ENCODE results near the gene BAIAP3.

The BAIAP3 gene

GRCh38 chr16:1330260-1330914 lies 3.1 kb upstream of the BAIAP3 start:
- H3K4me3 ChIP-seq (IDR thresholded peaks at IDR 0.05; ENCODE audit: insufficient read depth, low read depth, low read length) = no peak overlapping the region
- H3K36me3 ChIP-seq (ENCODE audit: insufficient read depth) = no peaks in the 10 kb centered on the region
- no peak overlapping the region for H2AFZ ChIP-seq (ENCODE audit: low read depth)
- H3K79me2 ChIP-seq (ENCODE audit: insufficient read depth, low read depth) = no peaks in the 10 kb centered on the region
- peaks cover 25% of the 10 kb centered on the region for H3K4me1 ChIP-seq (ENCODE audit: low read depth, poor library complexity, severe bottlenecking)
- H3K4me2 ChIP-seq = no peak overlapping the region
- no peak overlapping the region for H3K27ac ChIP-seq
- no peak overlapping the region for H3K9ac ChIP-seq
- no peaks in the 10 kb centered on the region for H4K20me1 ChIP-seq (ENCODE audit: insufficient read depth)
- peak; percentile 75 for TF ChIP-seq CTCF (conservative IDR thresholded peaks at IDR 0.05; ENCODE audit: low read depth, low read length)
- H3K27me3 ChIP-seq (ENCODE audit: insufficient read depth, low read depth) = peaks cover 28% of the 10 kb centered on the region

- no peak for TF ChIP-seq CTCF (conservative IDR thresholded peaks at IDR 0.05; ENCODE audit: low read depth, low read length)
- Histone ChIP-seq H3K9ac (peak overlapping the region; percentile 80), H3K27ac (peak overlapping the region; percentile 82), H3K79me2 (ENCODE audit: insufficient read depth, low read depth) (no peaks in the 10 kb centered on the region), H3K4me1 (ENCODE audit: low read depth, poor library complexity, severe bottlenecking) (peaks cover 25% of the 10 kb centered on the region), H3K36me3 (ENCODE audit: insufficient read depth) (no peaks in the 10 kb centered on the region), H3K4me2 (peak overlapping the region; percentile 100), H2AFZ (ENCODE audit: low read depth) (peak overlapping the region; percentile 71; the same call in 1 of the 2 replicates), H3K4me3 (IDR thresholded peaks at IDR 0.05; ENCODE audit: insufficient read depth, low read depth, low read length) (peak overlapping the region; percentile 51), H4K20me1 (ENCODE audit: insufficient read depth) (no peaks in the 10 kb centered on the region), H3K27me3 (ENCODE audit: insufficient read depth, low read depth) (peaks cover 35% of the 10 kb centered on the region)
Measured at GRCh38 chr16:1330931-1331711, 2.3 kb upstream of the BAIAP3 start.

- H3K79me2 ChIP-seq (ENCODE audit: insufficient read depth, low read depth) = no peaks in the 10 kb centered on the region
- no peaks in the 10 kb centered on the region for H4K20me1 ChIP-seq (ENCODE audit: insufficient read depth)
- peak overlapping the region; percentile 82 for H3K27ac ChIP-seq
- H3K36me3 ChIP-seq (ENCODE audit: insufficient read depth) = no peaks in the 10 kb centered on the region
- peak overlapping the region; percentile 100 for H3K4me2 ChIP-seq
- H3K27me3 ChIP-seq (ENCODE audit: insufficient read depth, low read depth) = peaks cover 43% of the 10 kb centered on the region
- no peak for TF ChIP-seq CTCF (conservative IDR thresholded peaks at IDR 0.05; ENCODE audit: low read depth, low read length)
- peak overlapping the region; percentile 51 for H3K4me3 ChIP-seq (IDR thresholded peaks at IDR 0.05; ENCODE audit: insufficient read depth, low read depth, low read length)
- peak overlapping the region; percentile 80 for H3K9ac ChIP-seq
- H2AFZ ChIP-seq (ENCODE audit: low read depth) = peak overlapping the region; percentile 71; the same call in 1 of the 2 replicates
- peaks cover 25% of the 10 kb centered on the region for H3K4me1 ChIP-seq (ENCODE audit: low read depth, poor library complexity, severe bottlenecking)
Measured at GRCh38 chr16:1331712-1332617, 1.5 kb upstream of the BAIAP3 start.

- H3K9ac ChIP-seq = peak overlapping the region; percentile 80
- no peaks in the 10 kb centered on the region for H4K20me1 ChIP-seq (ENCODE audit: insufficient read depth)
- peak overlapping the region; percentile 82 for H3K27ac ChIP-seq
Measured at GRCh38 chr16:1332618-1333148, 762 bp upstream of the BAIAP3 start.

More at GRCh38 chr16:1332618-1333148, 762 bp upstream of the BAIAP3 start:
- peak overlapping the region; percentile 71 for H2AFZ ChIP-seq (ENCODE audit: low read depth)
- peaks cover 25% of the 10 kb centered on the region for H3K4me1 ChIP-seq (ENCODE audit: low read depth, poor library complexity, severe bottlenecking)
- H3K36me3 ChIP-seq (ENCODE audit: insufficient read depth) = no peaks in the 10 kb centered on the region
- peak overlapping the region; percentile 44 for H3K4me3 ChIP-seq (IDR thresholded peaks at IDR 0.05; ENCODE audit: insufficient read depth, low read depth, low read length)
- no peaks in the 10 kb centered on the region for H3K79me2 ChIP-seq (ENCODE audit: insufficient read depth, low read depth)
- peaks cover 51% of the 10 kb centered on the region for H3K27me3 ChIP-seq (ENCODE audit: insufficient read depth, low read depth)
- no peak for TF ChIP-seq CTCF (conservative IDR thresholded peaks at IDR 0.05; ENCODE audit: low read depth, low read length)
- peak overlapping the region; percentile 100 for H3K4me2 ChIP-seq

All from KMS-11 (cell line).